Adrenal gland (tissue), 5 donors: ENCODE results near the gene FAM110A.

Experiments
- CTCF ChIP-seq, 6 experiments: fragments of 450-650 bp in 4 of 6; fragments of 200-600 bp in 2 of 6; sonication (generic) in 1 of 6; IDR thresholded peaks; 1 replicate in 5 of 6; 2 replicates in 1 of 6; pipeline versions ENCODE4 v1.5.1 to v1.8.0; 2016 to 2021; ENCODE audit warnings: antibody characterized with exemption in 6 of 6, mild to moderate bottlenecking in 2 of 6, moderate library complexity in 1 of 6
- POLR2A ChIP-seq, 2 donors: fragments of 450-650 bp; IDR thresholded peaks; one replicate each; pipeline ENCODE4 v1.6.1; 2017; ENCODE audit warnings: antibody characterized with exemption in 2 of 2, mild to moderate bottlenecking in 2 of 2, moderate library complexity in 1 of 2
- donor health status: DM: no; HTN: no; CAD: no.

GRCh38 chr20:836190-836589 lies 2.7 kb downstream of the FAM110A start:
- TF ChIP-seq CTCF (IDR thresholded peaks at IDR 0.05) (no peak), POLR2A (IDR thresholded peaks at IDR 0.05) (no peak)
